ENCODE measurements around the gene RHEBL1. TPM values are rescaled to one million over a fixed set of nuclear protein-coding genes. Genes with fewer than 3 reads are reported as not detected.

RHEBL1 gene
- total RNA-seq, 1 donor from 2014 or later = 0.53 TPM

DNA sequence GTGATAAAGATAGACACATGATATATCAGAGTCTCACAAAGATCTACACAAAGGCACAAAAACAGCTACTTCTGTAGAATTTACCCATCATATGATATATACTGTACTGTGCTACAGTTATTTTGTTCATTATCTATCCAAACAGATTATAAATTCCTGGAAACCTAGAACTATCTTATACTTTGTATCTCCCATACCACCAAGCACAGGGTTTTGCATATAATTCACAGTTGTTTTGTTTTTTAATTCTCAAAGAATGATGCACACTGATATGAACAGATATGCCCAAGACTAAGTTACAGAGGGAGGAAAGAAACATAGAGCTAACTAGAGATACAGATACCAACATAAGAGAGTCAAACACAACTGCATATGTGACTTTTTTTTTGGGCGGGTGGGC, 54.6 kb downstream of the RHEBL1 start:
- no peak for DNase-seq (ENCODE audit: low read depth)
- Histone ChIP-seq H3K27me3 (ENCODE audit: control insufficient read depth, insufficient read depth, low read length) (no peaks in the 10 kb centered on the region), H3K36me3 (ENCODE audit: control insufficient read depth, insufficient read depth, low read length) (peaks cover 6% of the 10 kb centered on the region), H3K4me3 (ENCODE audit: low read depth, low read length) (no peak overlapping the region)
- no peak for FAIRE-seq
- no peak for TF ChIP-seq CTCF (IDR thresholded peaks at IDR 0.05; ENCODE audit: insufficient read depth, low read length, severe bottlenecking)

Other genes starting within 250 kb of the RHEBL1 start
- gene DDX23, start 217.8 kb downstream of the RHEBL1 start, total RNA-seq = 68.7 and 81.2 TPM in 2 replicates
- 2.9 and 4.5 TPM in 2 replicates for gene RND1, start 204.1 kb downstream of the RHEBL1 start, total RNA-seq
- gene FKBP11, start 144.5 kb downstream of the RHEBL1 start, total RNA-seq = 7.9 and 12.4 TPM in 2 replicates
- 30.0 and 38.7 TPM in 2 replicates for gene ARF3, start 112.5 kb downstream of the RHEBL1 start, total RNA-seq
- not detected in 2 replicates for gene WNT10B, start 98.2 kb downstream of the RHEBL1 start, total RNA-seq
- not detected in 2 replicates for gene WNT1, start 91.7 kb downstream of the RHEBL1 start, total RNA-seq
- gene DDN, start 70.6 kb downstream of the RHEBL1 start, total RNA-seq = 0.13 and 0.26 TPM in 2 replicates
- gene PRKAG1, start 51.2 kb downstream of the RHEBL1 start, total RNA-seq = 68.6 and 93.7 TPM in 2 replicates
- 24.0 and 25.6 TPM in 2 replicates for gene KMT2D, start 9.2 kb downstream of the RHEBL1 start, total RNA-seq
- gene DHH, start 24.8 kb upstream of the RHEBL1 start, total RNA-seq = 0.13 TPM in 1 of 2 replicates, not detected in the other
- gene LMBR1L, start 40.9 kb upstream of the RHEBL1 start, total RNA-seq = 24.0 and 26.6 TPM in 2 replicates
- 253 and 317 TPM in 2 replicates for gene TUBA1B, start 61.4 kb upstream of the RHEBL1 start, total RNA-seq
- 8.2 and 17.3 TPM in 2 replicates for gene TUBA1A, start 119.1 kb upstream of the RHEBL1 start, total RNA-seq
- 196 and 466 TPM in 2 replicates for gene TUBA1C, start 195.1 kb upstream of the RHEBL1 start, total RNA-seq
- 0.26 and 0.51 TPM in 2 replicates for gene PRPH, start 225.2 kb upstream of the RHEBL1 start, total RNA-seq